Right lung (tissue), 5 donors: Measurements from ENCODE around the gene RAB11B. TPM values are rescaled to one million over a fixed set of nuclear protein-coding genes. Genes with fewer than 3 reads are reported as not detected.
"Not testable (repeated sequence)": the region's sequence is repeated elsewhere in the genome, so short reads cannot be mapped to it uniquely, and the experiment has no call there.

Experiments used
- DNase-seq, 2 donors: peaks; one replicate each; pipeline ENCODE4 v3.0.0-alpha.2; 2013
- polyA plus RNA-seq, 5 donors: library from polyadenylated mRNA; unstranded; fragments of 120-200 nt; gene quantifications; one replicate each; pipeline versions ENCODE4 v1.2.1 to v1.2.3, GENCODE V29; 2013; ENCODE audit warnings: inconsistent platforms in 1 of 5, low replicate concordance in 1 of 5; ENCODE audit not compliant: insufficient read length in 5 of 5, insufficient read depth in 1 of 5

RAB11B gene
- polyA plus RNA-seq, 5 donors = 97.7 to 161 (median 121) TPM

DNA sequence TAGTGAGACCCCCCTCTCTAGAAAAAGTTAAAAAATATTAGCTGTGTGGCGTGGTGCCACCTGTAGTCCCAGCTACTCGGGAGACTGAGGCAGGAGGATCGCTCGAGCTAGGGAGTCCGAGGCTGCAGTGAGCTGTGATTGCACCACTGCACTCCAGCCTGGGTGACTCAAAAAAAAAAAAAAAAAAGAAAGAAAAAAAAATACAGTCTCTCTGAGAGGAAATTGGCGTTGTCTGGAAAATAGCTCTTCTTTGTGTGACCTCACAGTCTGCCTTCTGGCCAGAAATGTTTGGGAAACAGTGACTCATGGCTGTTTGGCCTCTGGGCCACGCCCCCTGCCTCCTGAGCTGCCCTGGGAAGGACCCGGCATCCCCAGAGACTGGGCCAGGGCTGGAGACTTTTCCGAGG lies 33.7 kb downstream of the RAB11B start:
- peak in 1 of 2 donors; percentile 42 for DNase-seq

DNA sequence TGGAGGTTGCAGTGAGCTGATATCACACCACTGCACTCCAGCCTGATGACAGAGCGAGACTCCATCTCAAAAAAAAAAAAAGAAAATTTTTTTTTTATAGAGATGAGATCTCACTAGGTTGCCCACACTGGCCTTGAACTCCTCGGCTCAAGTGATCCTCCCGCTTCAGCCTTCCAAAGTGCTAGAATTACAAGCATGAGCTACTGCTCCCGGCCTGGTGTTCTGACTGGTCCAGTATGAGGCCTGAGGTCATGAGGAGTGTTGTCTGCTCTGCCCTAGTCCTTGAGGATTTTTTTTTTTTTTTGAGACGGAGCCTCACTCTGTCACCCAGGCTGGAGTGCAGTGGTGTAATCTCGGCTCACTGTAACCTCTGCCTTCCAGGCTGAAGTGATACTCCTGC lies 35.2 kb downstream of the RAB11B start:
- DNase-seq = not testable (repeated sequence)

DNA sequence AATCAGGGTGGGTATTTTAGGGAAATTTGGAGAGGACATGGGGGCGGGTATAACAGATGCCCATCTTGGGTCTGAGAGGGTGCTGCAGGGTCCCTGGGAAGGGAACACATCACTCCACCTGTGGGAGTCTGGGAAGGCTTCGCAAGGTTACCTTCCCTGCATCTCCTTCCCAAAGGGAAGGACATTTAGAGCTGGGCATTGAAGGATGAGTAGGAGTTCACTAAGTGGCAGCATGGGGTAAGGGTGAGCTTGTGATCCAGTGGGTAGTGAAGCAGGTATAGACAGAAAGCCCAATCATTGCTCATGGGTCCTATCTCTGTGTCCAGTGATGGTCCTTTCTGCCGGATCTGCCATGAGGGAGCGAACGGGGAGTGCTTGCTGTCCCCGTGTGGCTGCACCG lies 36.1 kb downstream of the RAB11B start:
- no peak for DNase-seq

DNA sequence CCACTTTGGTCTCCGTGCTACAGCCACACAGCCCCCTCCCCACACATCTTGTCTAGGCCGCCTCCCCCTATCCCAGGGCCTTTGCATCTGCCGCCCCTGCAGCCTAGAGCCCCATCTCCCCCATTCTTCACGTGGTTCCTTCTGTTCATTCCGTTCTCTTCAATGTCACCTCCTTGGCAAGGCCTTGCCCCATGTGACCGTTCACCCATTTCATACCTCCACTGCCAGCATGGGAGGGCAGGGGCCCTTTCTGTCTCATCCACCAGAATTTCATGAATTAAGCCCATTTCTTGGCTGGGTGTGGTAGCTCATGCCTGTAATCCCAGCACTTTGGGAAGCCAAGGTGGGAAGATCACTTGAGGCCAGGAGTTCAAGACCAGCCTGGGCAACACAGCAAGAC lies 38.9 kb downstream of the RAB11B start:
- no peak for DNase-seq

DNA sequence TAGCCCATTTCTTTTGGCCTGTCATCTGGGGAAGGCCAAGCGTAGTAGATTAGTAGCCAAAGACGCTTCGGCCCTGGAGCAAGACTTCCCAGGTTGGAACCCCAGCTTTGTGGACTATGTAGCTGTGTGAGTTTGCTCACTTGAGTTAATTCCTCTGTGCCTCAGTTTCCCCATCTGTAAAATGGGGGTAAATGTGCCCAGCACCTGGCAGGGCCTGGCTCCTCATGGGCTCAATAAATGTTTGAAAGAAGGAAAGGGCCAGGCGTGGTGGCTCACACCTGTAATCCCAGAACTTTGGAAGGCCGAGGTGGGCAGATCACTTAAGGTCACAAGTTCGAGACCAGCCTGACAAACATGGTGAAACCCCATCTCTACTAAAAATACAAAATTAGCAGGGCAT lies 39.7 kb downstream of the RAB11B start:
- DNase-seq = no peak

DNA sequence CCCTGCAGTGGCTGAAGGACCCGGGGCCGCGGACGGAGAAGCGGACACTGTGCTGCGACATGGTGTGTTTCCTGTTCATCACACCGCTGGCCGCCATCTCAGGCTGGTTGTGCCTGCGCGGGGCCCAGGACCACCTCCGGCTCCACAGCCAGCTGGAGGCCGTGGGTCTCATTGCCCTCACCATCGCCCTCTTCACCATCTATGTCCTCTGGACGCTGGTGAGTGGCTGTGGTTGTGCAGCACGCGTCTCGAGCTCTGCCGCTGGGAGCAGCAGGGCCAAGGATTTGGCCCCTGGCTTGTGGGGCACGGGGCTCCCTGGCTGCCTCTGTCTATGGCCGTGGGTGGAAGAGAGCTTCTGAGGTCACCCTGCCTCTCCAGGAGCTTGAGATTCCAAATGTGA lies 40.5 kb downstream of the RAB11B start:
- DNase-seq = no peak

DNA sequence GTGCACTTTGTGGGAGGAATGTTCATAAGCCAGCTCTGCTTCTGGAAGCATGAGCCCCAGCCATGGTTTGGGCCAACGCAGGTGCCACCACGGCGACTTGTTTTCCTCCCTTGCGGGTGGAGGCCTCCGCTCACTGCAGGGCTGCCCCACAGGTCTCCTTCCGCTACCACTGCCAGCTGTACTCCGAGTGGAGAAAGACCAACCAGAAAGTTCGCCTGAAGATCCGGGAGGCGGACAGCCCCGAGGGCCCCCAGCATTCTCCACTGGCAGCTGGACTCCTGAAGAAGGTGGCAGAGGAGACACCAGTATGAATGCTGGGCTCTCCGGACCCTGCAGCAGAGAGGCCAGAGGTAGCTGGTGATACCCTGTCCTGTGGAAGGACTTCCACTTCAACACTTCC lies 48.1 kb downstream of the RAB11B start:
- no peak for DNase-seq

DNA sequence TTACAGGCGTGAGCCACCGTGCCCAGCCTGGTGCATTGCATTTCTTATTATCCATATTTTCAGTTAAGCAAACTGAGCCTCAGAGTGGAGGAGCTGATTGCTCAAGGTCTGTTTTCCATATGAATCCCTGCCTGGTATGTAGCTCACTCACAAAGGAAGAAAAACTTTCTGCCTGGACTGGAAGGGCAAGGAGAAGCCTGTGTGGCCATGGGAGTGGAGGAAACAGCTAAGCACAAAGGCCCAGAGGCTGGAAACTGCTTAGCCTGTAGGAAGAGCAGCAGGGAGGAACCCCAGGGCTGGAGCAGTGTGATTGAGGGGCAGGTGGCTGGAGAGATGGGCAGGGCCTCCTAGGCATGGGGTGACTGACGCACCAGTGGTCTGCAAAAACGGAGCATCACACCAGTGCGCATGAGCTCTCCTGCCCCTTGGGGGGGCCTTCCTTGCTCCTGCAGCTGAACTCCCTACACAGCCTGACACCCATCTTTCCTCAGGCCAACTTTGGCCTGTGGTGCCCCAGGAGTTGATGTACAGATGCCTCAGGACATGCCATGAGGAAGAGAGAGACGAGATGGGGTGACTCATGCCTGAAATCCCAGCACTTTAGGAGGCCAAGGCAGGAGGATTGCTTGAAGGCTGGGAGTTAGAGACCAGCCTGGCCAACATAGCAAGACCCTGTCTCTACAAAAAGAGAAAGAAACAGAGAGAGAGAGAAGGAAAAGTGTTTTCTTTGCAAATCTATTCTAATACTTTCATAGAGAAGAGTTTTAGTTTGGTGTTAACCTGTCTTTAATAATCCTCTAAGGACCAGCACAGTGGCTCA lies 51.8 kb downstream of the RAB11B start:
- no peak for DNase-seq

DNA sequence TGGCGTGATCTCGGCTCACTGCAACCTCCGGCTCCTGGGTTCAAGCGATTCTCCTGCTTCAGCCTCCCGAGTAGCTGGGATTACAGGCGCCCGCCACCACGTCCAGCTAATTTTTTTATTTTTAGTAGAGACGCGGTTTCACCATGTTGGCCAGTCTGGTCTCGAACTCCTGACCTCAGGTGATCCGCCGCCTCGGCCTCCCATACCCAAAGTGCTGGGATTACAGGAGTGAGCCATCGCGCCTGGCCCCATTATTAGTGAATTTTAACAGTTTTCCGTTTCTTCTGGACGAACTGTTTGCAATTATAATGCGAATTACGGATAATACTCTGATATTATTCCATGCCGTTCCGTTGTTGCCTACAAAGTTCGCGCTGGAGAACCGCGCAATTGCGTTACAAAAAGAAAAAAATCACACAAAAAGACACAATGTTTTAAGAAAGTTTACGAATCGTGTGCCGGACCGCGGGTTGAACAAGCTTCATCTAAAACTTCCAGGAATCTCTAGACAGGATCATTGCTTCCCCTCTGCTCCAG lies 54.0 kb downstream of the RAB11B start:
- not testable (repeated sequence) for DNase-seq

DNA sequence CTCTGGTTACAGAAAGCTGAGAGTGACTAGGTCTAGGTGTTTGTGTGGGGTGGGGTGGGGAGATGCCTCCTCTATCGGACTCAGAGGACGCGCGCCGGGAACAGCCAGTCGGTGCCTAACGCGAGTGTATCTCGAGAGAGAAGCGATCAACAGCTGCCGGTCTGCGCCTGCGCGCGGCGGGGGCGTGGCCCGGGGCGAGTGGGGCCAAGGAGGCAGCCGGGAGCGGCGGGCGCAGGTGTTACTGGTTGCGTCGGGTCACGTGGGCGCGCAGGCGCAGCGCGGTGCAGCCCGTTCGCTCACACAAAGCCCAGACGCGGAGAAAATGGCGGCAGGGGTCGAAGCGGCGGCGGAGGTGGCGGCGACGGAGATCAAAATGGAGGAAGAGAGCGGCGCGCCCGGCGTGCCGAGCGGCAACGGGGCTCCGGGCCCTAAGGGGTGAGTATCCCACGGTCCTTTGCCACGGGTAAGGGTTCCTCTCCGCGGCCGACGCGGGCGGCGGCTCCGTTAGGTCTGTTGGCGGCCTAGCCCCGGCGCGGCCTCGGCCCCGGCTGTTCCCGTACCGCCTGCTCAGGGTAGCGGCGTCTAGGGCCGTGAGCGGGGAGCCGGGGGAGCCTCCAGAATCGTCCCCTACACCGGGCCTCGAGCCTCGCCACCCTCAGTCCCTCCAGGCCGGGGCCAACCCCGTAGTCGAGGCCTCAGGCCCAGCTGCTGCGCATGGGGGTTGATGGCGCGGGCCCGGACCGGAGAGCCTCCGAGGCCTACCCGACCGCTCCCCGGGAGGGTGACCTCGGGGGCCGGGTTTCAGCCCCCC lies 54.7 kb downstream of the RAB11B start, which contains the start of gene HNRNPM:
HNRNPM (plus strand) TSS at position 299 of the 811 bp plus-strand sequence; CDS start at position 323, 24 bp downstream.
- peak; percentile 97 for DNase-seq

DNA sequence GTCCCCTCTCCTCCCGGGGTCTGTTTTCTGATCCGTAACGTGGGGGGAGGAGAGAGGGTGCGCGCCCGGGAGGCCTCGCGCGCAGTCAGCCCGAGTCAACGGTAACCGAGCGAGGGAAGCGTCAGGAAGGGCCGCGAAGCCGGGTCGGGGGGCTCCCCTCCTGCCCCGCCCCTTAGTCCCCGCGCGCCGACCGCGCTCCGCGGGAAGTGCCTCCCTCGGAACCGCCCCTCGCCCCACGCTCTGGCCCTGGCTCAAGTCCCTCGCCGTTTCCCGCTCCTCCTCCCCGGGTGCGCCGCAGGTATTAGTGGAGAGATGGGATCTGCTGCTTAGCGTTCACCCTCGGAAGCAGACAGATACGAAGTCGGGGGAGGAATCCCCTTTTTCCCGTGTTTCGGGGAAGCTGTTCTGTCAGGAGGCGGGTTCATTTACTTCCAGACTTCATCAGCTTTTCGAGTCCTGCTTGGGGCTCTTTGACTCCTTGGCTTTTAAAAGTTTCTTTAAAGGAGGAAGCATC lies 55.4 kb downstream of the RAB11B start:
- DNase-seq = peak in 1 of 2 donors; percentile 44

DNA sequence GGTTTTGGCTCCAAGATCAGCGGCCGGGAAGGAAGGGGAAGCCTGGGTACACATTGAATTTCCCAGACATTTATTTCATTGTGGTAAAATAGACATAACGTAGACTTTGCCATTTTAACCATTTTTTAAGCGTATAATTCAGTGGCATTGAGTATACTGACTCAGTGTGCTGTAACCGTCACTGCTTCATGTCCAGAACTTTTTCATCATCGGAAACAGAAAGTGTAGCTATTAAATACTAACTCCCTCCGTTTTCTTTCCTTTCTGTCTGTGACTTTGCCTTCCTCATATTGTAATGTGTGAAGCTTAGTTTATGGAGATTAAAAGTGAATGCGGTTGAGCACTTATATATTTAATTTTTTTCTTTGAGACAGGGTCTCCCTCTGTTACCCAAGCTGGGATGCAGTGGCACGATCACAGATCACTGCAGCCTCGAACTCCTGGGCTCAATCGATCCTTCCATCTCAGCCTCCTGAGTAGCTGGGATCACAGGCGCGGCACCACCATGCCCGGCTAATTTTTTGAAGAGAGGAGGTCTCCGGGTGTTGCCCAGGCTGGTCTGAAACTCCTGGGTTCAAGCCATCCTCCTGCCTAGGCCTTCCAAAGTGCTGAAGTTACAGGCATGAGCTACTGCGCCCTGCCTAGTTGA lies 56.0 kb downstream of the RAB11B start:
- no peak for DNase-seq

DNA sequence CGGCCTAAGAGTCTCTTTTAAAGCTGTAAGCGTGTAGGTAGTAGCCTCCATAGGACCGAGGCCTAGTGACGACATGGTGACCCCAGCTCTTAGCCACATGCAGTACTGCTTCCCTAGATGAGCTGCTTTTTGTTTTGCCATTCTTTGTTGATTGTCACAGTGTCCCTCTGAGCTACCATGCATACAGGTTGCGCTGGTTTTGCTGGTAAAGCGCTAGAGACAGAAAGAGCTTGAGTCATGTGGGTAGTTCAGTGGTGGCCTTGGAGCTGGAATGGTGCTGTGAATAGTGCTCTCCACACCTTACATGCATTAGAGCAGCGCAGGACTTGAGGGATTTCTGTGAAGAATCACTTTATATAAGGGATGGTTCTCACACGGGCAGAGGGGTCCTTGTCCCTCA lies 59.7 kb downstream of the RAB11B start:
- DNase-seq = no peak

DNA sequence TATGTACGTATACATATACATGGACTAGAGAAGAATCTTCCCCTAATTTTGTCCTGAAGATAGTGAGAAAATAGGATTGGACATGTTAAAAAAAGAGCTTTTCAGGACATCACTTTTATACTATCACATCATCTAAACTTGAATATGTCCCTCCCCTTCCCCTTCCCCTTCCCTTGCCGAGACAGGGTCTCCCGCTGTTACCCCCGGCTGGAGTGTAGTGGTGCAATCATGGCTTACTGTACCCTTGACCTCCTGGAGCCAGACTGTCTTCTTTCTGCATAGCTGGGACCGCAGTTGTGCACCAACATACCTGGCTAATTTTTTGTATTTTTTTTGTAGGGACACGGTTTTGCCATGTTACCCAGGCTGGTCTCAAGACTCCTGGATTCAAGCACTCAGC lies 61.2 kb downstream of the RAB11B start:
- DNase-seq = no peak

DNA sequence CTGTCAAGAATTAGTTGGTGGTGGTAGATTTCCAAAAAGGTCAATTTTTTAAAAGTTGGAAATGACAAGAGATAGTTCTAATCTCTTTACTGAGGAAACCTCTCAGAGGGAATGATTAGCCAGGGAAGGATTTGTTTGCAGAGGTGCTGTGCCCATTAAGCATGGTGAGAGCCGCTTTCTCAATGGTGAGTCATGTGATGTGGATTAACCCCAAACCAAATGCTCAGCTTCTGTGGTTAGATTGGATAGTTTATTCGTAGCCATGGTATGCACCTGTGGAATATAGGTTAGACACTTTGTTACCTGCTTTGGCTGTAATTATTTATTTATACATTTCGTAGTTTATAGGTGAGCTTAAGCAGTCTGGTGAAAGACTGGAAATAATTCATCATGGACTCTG lies 61.7 kb downstream of the RAB11B start:
- DNase-seq = no peak

DNA sequence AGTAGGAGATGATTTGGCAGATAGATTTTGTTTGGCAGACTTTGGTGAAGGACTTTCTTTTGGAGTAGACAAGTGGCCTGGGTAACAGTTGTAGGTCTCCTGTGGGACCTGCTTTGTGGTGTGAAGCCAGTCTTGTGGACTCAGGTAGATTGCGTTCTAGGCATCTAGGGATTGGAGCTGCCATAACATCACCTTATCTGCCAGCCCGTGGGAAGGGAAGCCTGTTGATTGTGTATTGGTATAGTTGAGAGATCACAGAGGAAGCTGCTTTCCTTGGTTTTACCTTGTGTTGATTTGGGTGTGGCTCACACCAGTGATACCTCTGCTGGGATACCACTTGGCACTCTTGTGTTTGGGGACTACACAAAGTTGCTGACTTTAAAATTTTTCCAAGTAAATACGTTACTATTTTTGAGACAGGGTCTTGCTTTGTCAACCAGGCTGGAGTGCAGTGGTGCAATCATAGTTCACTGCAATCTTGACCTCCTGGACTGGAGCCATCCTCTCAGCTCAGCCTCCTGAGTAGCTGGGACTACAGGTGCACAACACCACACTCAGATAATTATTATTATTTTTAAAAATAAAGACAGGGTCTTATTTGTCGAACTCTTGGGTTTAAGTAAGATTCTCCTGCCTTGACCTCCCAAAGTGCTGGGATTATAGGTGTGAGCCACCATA lies 62.4 kb downstream of the RAB11B start:
- DNase-seq = no peak

DNA sequence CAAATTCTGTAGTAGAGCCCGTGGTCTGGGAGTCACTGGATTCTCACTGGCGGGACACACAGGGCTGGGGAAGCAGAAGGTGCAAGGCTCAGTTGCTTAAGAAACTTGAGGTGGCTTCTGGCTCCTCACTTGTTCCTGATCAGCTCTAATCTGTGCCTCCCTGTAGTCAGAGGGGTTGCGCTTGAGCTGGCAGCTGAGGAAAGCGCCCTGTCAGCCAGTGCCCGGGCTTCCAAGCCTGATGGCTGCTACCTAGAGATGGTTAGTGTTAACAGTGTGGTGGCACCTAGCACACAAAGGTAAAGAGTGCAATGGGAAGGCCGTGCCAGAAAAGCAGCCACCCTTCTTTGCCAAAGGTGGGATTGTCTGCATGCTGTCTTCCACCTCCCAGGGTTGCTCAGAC lies 63.5 kb downstream of the RAB11B start:
- DNase-seq = no peak
